HCT116 (cell line): Measurements from ENCODE around the gene CPM.

ENCODE experiments used
- CTCF ChIP-seq, 3 experiments: fragments of 200-600 bp in 1 of 3; sonication (generic) in 1 of 3; IDR thresholded peaks in 2 of 3; conservative IDR thresholded peaks in 1 of 3; 2 replicates each; pipeline ENCODE4 v1.5.1; 2012 to 2017; ENCODE audit warnings: low read depth in 2 of 3, low read length in 2 of 3, antibody characterized with exemption in 1 of 3, borderline replicate concordance in 1 of 3, control low read depth in 1 of 3, mild to moderate bottlenecking in 1 of 3, mixed read lengths in 1 of 3, mixed run types in 1 of 3, moderate library complexity in 1 of 3; ENCODE audit not compliant: insufficient read depth in 1 of 3
- RAD21 ChIP-seq: IDR thresholded peaks from 2 replicates; pipeline ENCODE4 v1.6.1; 2012; ENCODE audit warnings: low read depth, mild to moderate bottlenecking

- TF ChIP-seq RAD21: no peak
- no peak for TF ChIP-seq CTCF (IDR thresholded peaks at IDR 0.05 in 2 of 3, conservative IDR thresholded peaks at IDR 0.05 in 1 of 3; ENCODE audit: borderline replicate concordance in 1 of 3, insufficient read depth in 1 of 3, low read depth in 2 of 3, low read length in 2 of 3)
These were observed 101.7 kb downstream of the CPM start for GRCh38 chr12:68831272-68831671.
